ENCODE results near the gene IPO4. TPM values are rescaled to one million over a fixed set of nuclear protein-coding genes. Genes with fewer than 3 reads are reported as not detected.

IPO4 gene
- total and polyA plus RNA-seq, 5 experiments from 2014 or later: 20.2 to 27.5 (median 24.4) TPM

GRCh38 chr14:24141097-24141880 is 47.3 kb downstream of the IPO4 start, which contains the start of gene EMC9:
Gene EMC9, minus strand, starts transcription at chr14:24141591. Its CDS starts 287 bp downstream, at chr14:24141304.
- no peaks in the 10 kb centered on the region for H3K27me3 Mint-ChIP-seq
- no peaks in the 10 kb centered on the region for H3K9me3 Mint-ChIP-seq
- H3K36me3 Mint-ChIP-seq: peaks cover 0 to 36% (median 8%) of the 10 kb centered on the region in 3 donors
- peak; percentile 95 to 100 (median 99) for DNase-seq
- H3K4me1 Mint-ChIP-seq: peaks cover 31 to 88% (median 79%) of the 10 kb centered on the region in 4 donors
- POLR2A ChIA-PET: interaction anchor here (0.6 to 2.6 kb wide), 16 partner anchors 9 to 290 kb away, joined by 3 to 33 read pairs (median 4); partner anchors contain the start of genes DCAF11, IPO4, IRF9 and NRL
- ATAC-seq: peak; percentile 90 to 93
- peak within 1 kb of the TSS; percentile 88 to 96 (median 91) for H3K4me3 Mint-ChIP-seq
- H3K27ac Mint-ChIP-seq: peak within 1 kb of the TSS; percentile 83 to 97 (median 94)

- POLR2A ChIA-PET: interaction anchor here (4.1 to 9.5 kb wide), 2 partner anchors 7 to 23 kb away, joined by 64 to 177 read pairs; partner anchors contain the start of genes DCAF11, NRL, PSME2 and RNF31
- peak overlapping the region in 9 of 10 donors; percentile 18 to 86 (median 58) for H3K27ac Mint-ChIP-seq
- DNase-seq: no peak
- no peaks in the 10 kb centered on the region for H3K27me3 Mint-ChIP-seq
- peaks cover 29 to 75% (median 69%) of the 10 kb centered on the region in 4 donors for H3K4me1 Mint-ChIP-seq
- H3K9me3 Mint-ChIP-seq: no peaks in the 10 kb centered on the region
- ATAC-seq: no peak
- peaks cover 0 to 33% (median 8%) of the 10 kb centered on the region in 3 donors for H3K36me3 Mint-ChIP-seq
- H3K4me3 Mint-ChIP-seq: peak overlapping the region; percentile 31 to 89 (median 66)
Observed at GRCh38 chr14:24139272-24139934, 49.2 kb downstream of the IPO4 start.

GRCh38 chr14:24138396-24139271 is 50.0 kb downstream of the IPO4 start:
- Mint-ChIP-seq H3K27me3 (no peaks in the 10 kb centered on the region), H3K4me3 (peak overlapping the region; percentile 41 to 91 (median 72)), H3K9me3 (no peaks in the 10 kb centered on the region), H3K27ac (peak overlapping the region in 8 of 10 donors; percentile 38 to 87 (median 76)), H3K36me3 (peaks cover 0 to 25% (median 8%) of the 10 kb centered on the region in 3 donors), H3K4me1 (peaks cover 26 to 70% (median 64%) of the 10 kb centered on the region in 4 donors)
- ATAC-seq: no peak
- no peak for DNase-seq
- POLR2A ChIA-PET: interaction anchor here (0.5 to 9.5 kb wide), 6 partner anchors 8 to 132 kb away, joined by 3 to 177 read pairs (median 4); partner anchors contain the start of genes DCAF11, NRL, PSME2 and RABGGTA

- ATAC-seq (no peak), DNase-seq (no peak)
- H3K9me3 Mint-ChIP-seq: no peaks in the 10 kb centered on the region
- peaks cover 29 to 67% (median 62%) of the 10 kb centered on the region in 4 donors for H3K4me1 Mint-ChIP-seq
- no peaks in the 10 kb centered on the region for H3K27me3 Mint-ChIP-seq
- POLR2A ChIA-PET: interaction anchor here (0.5 to 9.5 kb wide), 12 partner anchors 9 to 292 kb away, joined by 3 to 177 read pairs (median 4); partner anchors contain the start of genes DCAF11, IRF9, KHNYN and NRL
- peak overlapping the region in 9 of 10 donors; percentile 57 to 93 (median 86) for H3K27ac Mint-ChIP-seq
- H3K36me3 Mint-ChIP-seq: peaks cover 0 to 19% (median 8%) of the 10 kb centered on the region in 3 donors
- peak overlapping the region; percentile 55 to 91 (median 89) for H3K4me3 Mint-ChIP-seq
Observed at GRCh38 chr14:24137529-24138395, 50.9 kb downstream of the IPO4 start.

GRCh38 chr14:24136684-24137528 is 51.7 kb downstream of the IPO4 start:
- peak overlapping the region; percentile 86 to 91 (median 89) for H3K4me3 Mint-ChIP-seq
- peaks cover 0 to 19% (median 8%) of the 10 kb centered on the region in 3 donors for H3K36me3 Mint-ChIP-seq
- ATAC-seq (no peak), DNase-seq (no peak)
- POLR2A ChIA-PET: interaction anchor here (0.7 to 9.5 kb wide), 18 partner anchors 7 to 293 kb away, joined by 3 to 177 read pairs (median 4); partner anchors contain the start of genes CHMP4A, DCAF11, GMPR2 and IRF9
- no peaks in the 10 kb centered on the region for H3K9me3 Mint-ChIP-seq
- peak overlapping the region; percentile 81 to 97 (median 92) for H3K27ac Mint-ChIP-seq
- no peaks in the 10 kb centered on the region for H3K27me3 Mint-ChIP-seq
- H3K4me1 Mint-ChIP-seq: peaks cover 32 to 71% (median 65%) of the 10 kb centered on the region in 4 donors

- peaks cover 34 to 68% (median 66%) of the 10 kb centered on the region in 4 donors for H3K4me1 Mint-ChIP-seq
- DNase-seq (peak; percentile 88 to 96 (median 94)), ATAC-seq (peak; percentile 88 to 94)
- POLR2A ChIA-PET: interaction anchor here (0.7 to 9.5 kb wide), 21 partner anchors 8 to 295 kb away, joined by 3 to 177 read pairs (median 4); partner anchors contain the start of genes CHMP4A, DCAF11, GMPR2 and IRF9
- peak within 1 kb of the TSS; percentile 86 to 97 (median 94) for H3K27ac Mint-ChIP-seq
- no peaks in the 10 kb centered on the region for H3K9me3 Mint-ChIP-seq
- H3K4me3 Mint-ChIP-seq: peak within 1 kb of the TSS; percentile 87 to 98 (median 93)
- peaks cover 0 to 19% (median 8%) of the 10 kb centered on the region in 3 donors for H3K36me3 Mint-ChIP-seq
- no peaks in the 10 kb centered on the region for H3K27me3 Mint-ChIP-seq
Observed at GRCh38 chr14:24135834-24136683, 52.6 kb downstream of the IPO4 start, which contains the start of gene PSME1. Gene PSME1, plus strand, starts transcription at chr14:24136194. Its CDS starts 69 bp downstream, at chr14:24136263.

- H3K36me3 Mint-ChIP-seq: peaks cover 0 to 19% (median 8%) of the 10 kb centered on the region in 3 donors
- H3K27me3 Mint-ChIP-seq: no peaks in the 10 kb centered on the region
- H3K4me1 Mint-ChIP-seq: peaks cover 33 to 68% (median 63%) of the 10 kb centered on the region in 4 donors
- DNase-seq: no peak
- POLR2A ChIA-PET: interaction anchor here (0.7 to 9.5 kb wide), 18 partner anchors 8 to 295 kb away, joined by 3 to 177 read pairs (median 4); partner anchors contain the start of genes CHMP4A, DCAF11, GMPR2 and IRF9
- ATAC-seq: peak in 1 of 2 donors; percentile 4
- H3K4me3 Mint-ChIP-seq: peak overlapping the region; percentile 87 to 98 (median 93)
- no peaks in the 10 kb centered on the region for H3K9me3 Mint-ChIP-seq
- H3K27ac Mint-ChIP-seq: peak overlapping the region; percentile 86 to 96 (median 94)
Observed at GRCh38 chr14:24135584-24135833, 53.1 kb downstream of the IPO4 start.

- no peak for DNase-seq
- peaks cover 28 to 54% (median 50%) of the 10 kb centered on the region in 4 donors for H3K4me1 Mint-ChIP-seq
- no peaks in the 10 kb centered on the region for H3K9me3 Mint-ChIP-seq
- H3K36me3 Mint-ChIP-seq: peaks cover 0 to 11% (median 5%) of the 10 kb centered on the region in 3 donors
- H3K27ac Mint-ChIP-seq: peak overlapping the region in 1 of 10 donors; percentile 18
- no peak for ATAC-seq
- H3K27me3 Mint-ChIP-seq: no peaks in the 10 kb centered on the region
- H3K4me3 Mint-ChIP-seq: peak overlapping the region in 1 of 10 donors; percentile 22
- POLR2A ChIA-PET: interaction anchor here (0.7 to 9.5 kb wide), 9 partner anchors 13 to 1205 kb away, joined by 3 to 177 read pairs (median 4); partner anchors contain the start of genes DCAF11, NRL, PRMT5 and PSME2
Observed at GRCh38 chr14:24133735-24134134, 54.9 kb downstream of the IPO4 start.

- POLR2A ChIA-PET: interaction anchor here (1.0 to 9.5 kb wide), 7 partner anchors 8 to 63 kb away, joined by 3 to 177 read pairs (median 4); partner anchors contain the start of genes DCAF11, EMC9, NRL and PSME2
- peaks cover 25 to 47% (median 44%) of the 10 kb centered on the region in 4 donors for H3K4me1 Mint-ChIP-seq
- H3K27ac Mint-ChIP-seq: peak overlapping the region; percentile 74 to 96 (median 93)
- no peaks in the 10 kb centered on the region for H3K9me3 Mint-ChIP-seq
- H3K4me3 Mint-ChIP-seq: peak overlapping the region in 8 of 10 donors; percentile 21 to 85 (median 65)
- peaks cover 0 to 4% (median under 1%) of the 10 kb centered on the region in 3 donors for H3K36me3 Mint-ChIP-seq
- no peak for ATAC-seq
- H3K27me3 Mint-ChIP-seq: no peaks in the 10 kb centered on the region
- no peak for DNase-seq
Observed at GRCh38 chr14:24132976-24133375, 55.6 kb downstream of the IPO4 start.
